ENCODE data around the gene CLIP4.

Gene CLIP4

GRCh38 chr2:29192526-29192925 is 77.3 kb downstream of the CLIP4 start:
- Histone ChIP-seq H3K27me3 (ENCODE audit: control insufficient read depth, insufficient read depth, low read length) (no peaks in the 10 kb centered on the region), H3K9ac (no peak overlapping the region), H3K79me2 (no peaks in the 10 kb centered on the region), H3K27ac (no peak overlapping the region), H2AFZ (no peak overlapping the region), H3K36me3 (ENCODE audit: control insufficient read depth, insufficient read depth, low read length) (no peaks in the 10 kb centered on the region), H3K4me3 (ENCODE audit: low read depth, low read length) (no peak overlapping the region), H3K4me1 (no peaks in the 10 kb centered on the region), H3K9me3 (ENCODE audit: control insufficient read depth, low read length) (no peaks in the 10 kb centered on the region), H3K4me2 (ENCODE audit: low read length) (no peak overlapping the region)
- TF ChIP-seq CTCF (IDR thresholded peaks at IDR 0.05): no peak

- Histone ChIP-seq H3K4me2 (ENCODE audit: low read length) (no peak overlapping the region), H3K4me1 (no peaks in the 10 kb centered on the region), H3K9ac (no peak overlapping the region), H3K9me3 (ENCODE audit: control insufficient read depth, low read length) (no peaks in the 10 kb centered on the region), H3K4me3 (ENCODE audit: low read depth, low read length) (no peak overlapping the region), H3K36me3 (ENCODE audit: control insufficient read depth, insufficient read depth, low read length) (no peaks in the 10 kb centered on the region), H3K79me2 (no peaks in the 10 kb centered on the region), H2AFZ (no peak overlapping the region), H3K27ac (no peak overlapping the region), H3K27me3 (ENCODE audit: control insufficient read depth, insufficient read depth, low read length) (no peaks in the 10 kb centered on the region)
- TF ChIP-seq CTCF (IDR thresholded peaks at IDR 0.05): no peak
These were observed 77.9 kb downstream of the CLIP4 start for GRCh38 chr2:29193111-29193510.

- H3K4me2 ChIP-seq (ENCODE audit: low read length): no peak overlapping the region
- no peak overlapping the region for H2AFZ ChIP-seq
- no peak overlapping the region for H3K4me3 ChIP-seq (ENCODE audit: low read depth, low read length)
- H3K27ac ChIP-seq: no peak overlapping the region
- no peaks in the 10 kb centered on the region for H3K36me3 ChIP-seq (ENCODE audit: control insufficient read depth, insufficient read depth, low read length)
- H3K9ac ChIP-seq: no peak overlapping the region
- no peaks in the 10 kb centered on the region for H3K79me2 ChIP-seq
- H3K9me3 ChIP-seq (ENCODE audit: control insufficient read depth, low read length): no peaks in the 10 kb centered on the region
- H3K27me3 ChIP-seq (ENCODE audit: control insufficient read depth, insufficient read depth, low read length): no peaks in the 10 kb centered on the region
- H3K4me1 ChIP-seq: no peaks in the 10 kb centered on the region
- no peak for TF ChIP-seq CTCF (IDR thresholded peaks at IDR 0.05)
These were observed 78.5 kb downstream of the CLIP4 start for GRCh38 chr2:29193681-29194080.

- no peak for TF ChIP-seq CTCF (IDR thresholded peaks at IDR 0.05)
- H3K4me1 ChIP-seq: no peaks in the 10 kb centered on the region
- H2AFZ ChIP-seq: no peak overlapping the region
- no peak overlapping the region for H3K4me3 ChIP-seq (ENCODE audit: low read depth, low read length)
- no peak overlapping the region for H3K27ac ChIP-seq
- no peaks in the 10 kb centered on the region for H3K9me3 ChIP-seq (ENCODE audit: control insufficient read depth, low read length)
- no peaks in the 10 kb centered on the region for H3K27me3 ChIP-seq (ENCODE audit: control insufficient read depth, insufficient read depth, low read length)
- H3K36me3 ChIP-seq (ENCODE audit: control insufficient read depth, insufficient read depth, low read length): no peaks in the 10 kb centered on the region
- H3K79me2 ChIP-seq: no peaks in the 10 kb centered on the region
- H3K4me2 ChIP-seq (ENCODE audit: low read length): no peak overlapping the region
- no peak overlapping the region for H3K9ac ChIP-seq
These were observed 80.6 kb downstream of the CLIP4 start for GRCh38 chr2:29195796-29196195.

Measured in parathyroid adenoma (tissue), 2 donors.